HEK293T (cell line): ENCODE results near the gene KLF7.

ENCODE experiments used
- CTCF ChIA-PET: fragments of 350-600 bp; formaldehyde crosslinking; extraction: SDS; loops from one replicate; lab custom pipeline; 2021; ENCODE audit warnings: antibody characterized with exemption, inconsistent platforms; lab: Yijun Ruan, JAX
- POLR2A ChIA-PET: fragments of 350-600 bp; formaldehyde crosslinking; extraction: SDS; loops from one replicate; lab custom pipeline; 2020; ENCODE audit warnings: antibody characterized with exemption, inconsistent platforms; lab: Yijun Ruan, JAX
- DNase-seq: peaks from one replicate; pipeline ENCODE4 v3.0.0; 2012; ENCODE audit warnings: mixed read lengths; ENCODE audit errors: extremely low spot score
- ARNT ChIP-seq: fragments of 450-650 bp; IDR thresholded peaks from 2 replicates; pipeline ENCODE4 v1.6.1; 2017; ENCODE audit warnings: mild to moderate bottlenecking
- BHLHE40 ChIP-seq: fragments of 450-650 bp; IDR thresholded peaks from 2 replicates; pipeline ENCODE4 v1.6.1; 2016; ENCODE audit warnings: mild to moderate bottlenecking, moderate library complexity, borderline replicate concordance
- CTBP1 ChIP-seq: fragments of 450-650 bp; IDR thresholded peaks from 2 replicates; pipeline ENCODE4 v1.6.1; 2016; ENCODE audit warnings: borderline replicate concordance
- ELF4 ChIP-seq: fragments of 450-650 bp; IDR thresholded peaks from 2 replicates; pipeline ENCODE4 v1.6.1; 2017; ENCODE audit warnings: antibody characterized with exemption
- FOXA1 ChIP-seq: fragments of 450-650 bp; IDR thresholded peaks from 2 replicates; pipeline ENCODE4 v1.6.1; 2016; ENCODE audit warnings: mild to moderate bottlenecking
- FOXK2 ChIP-seq: fragments of 450-650 bp; IDR thresholded peaks from 2 replicates; pipeline ENCODE4 v1.6.1; 2016; ENCODE audit warnings: mild to moderate bottlenecking
- FOXM1 ChIP-seq: fragments of 450-650 bp; IDR thresholded peaks from 2 replicates; pipeline ENCODE4 v1.6.1; 2017; ENCODE audit warnings: mild to moderate bottlenecking, borderline replicate concordance
- HDGF ChIP-seq: fragments of 450-650 bp; IDR thresholded peaks from 2 replicates; pipeline ENCODE4 v1.6.1; 2017; ENCODE audit warnings: antibody characterized with exemption, borderline replicate concordance
- L3MBTL2 ChIP-seq: fragments of 450-650 bp; conservative IDR thresholded peaks from 2 replicates; pipeline ENCODE4 v1.6.1; 2016; ENCODE audit warnings: mild to moderate bottlenecking
- LEF1 ChIP-seq: fragments of 450-650 bp; IDR thresholded peaks from 2 replicates; pipeline ENCODE4 v1.6.1; 2017; ENCODE audit warnings: mild to moderate bottlenecking, borderline replicate concordance
- NFRKB ChIP-seq: fragments of 450-650 bp; IDR thresholded peaks from 2 replicates; pipeline ENCODE4 v1.6.1; 2016; ENCODE audit warnings: mild to moderate bottlenecking, moderate library complexity
- SP1 ChIP-seq: fragments of 450-650 bp; IDR thresholded peaks from 2 replicates; pipeline ENCODE4 v1.6.1; 2017
- SUZ12 ChIP-seq: fragments of 450-650 bp; IDR thresholded peaks from 2 replicates; pipeline ENCODE4 v1.6.1; 2016; ENCODE audit warnings: mild to moderate bottlenecking
- TARDBP ChIP-seq: fragments of 450-650 bp; IDR thresholded peaks from 2 replicates; pipeline ENCODE4 v1.6.1; 2016
- ZNF384 ChIP-seq: fragments of 450-650 bp; IDR thresholded peaks from 2 replicates; pipeline ENCODE4 v1.6.1; 2016
- TF ChIP-seq, protein P1 (sequence below): fragments of 450-650 bp; IDR thresholded peaks from 2 replicates; pipeline ENCODE4 v1.6.1; 2016

Gene KLF7

GRCh38 chr2:207203056-207203455 is 37.3 kb upstream of the KLF7 start:
- POLR2A ChIA-PET = interaction anchor here (0.8 kb wide), 2 partner anchors 36 to 37 kb away, joined by 3 read pairs; partner anchors contain the start of gene KLF7
- TF ChIP-seq ARNT (no peak), FOXM1 (no peak), CTBP1 (no peak), TARDBP (no peak), FOXK2 (no peak), ZNF384 (no peak), SP1 (no peak), LEF1 (no peak), NFRKB (no peak), HDGF (no peak), ELF4 (no peak), L3MBTL2 (no peak), FOXA1 (no peak)
- TF ChIP-seq, protein P1, sequence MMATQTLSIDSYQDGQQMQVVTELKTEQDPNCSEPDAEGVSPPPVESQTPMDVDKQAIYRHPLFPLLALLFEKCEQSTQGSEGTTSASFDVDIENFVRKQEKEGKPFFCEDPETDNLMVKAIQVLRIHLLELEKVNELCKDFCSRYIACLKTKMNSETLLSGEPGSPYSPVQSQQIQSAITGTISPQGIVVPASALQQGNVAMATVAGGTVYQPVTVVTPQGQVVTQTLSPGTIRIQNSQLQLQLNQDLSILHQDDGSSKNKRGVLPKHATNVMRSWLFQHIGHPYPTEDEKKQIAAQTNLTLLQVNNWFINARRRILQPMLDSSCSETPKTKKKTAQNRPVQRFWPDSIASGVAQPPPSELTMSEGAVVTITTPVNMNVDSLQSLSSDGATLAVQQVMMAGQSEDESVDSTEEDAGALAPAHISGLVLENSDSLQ = no peak
- CTCF ChIA-PET = no interaction called here
- DNase-seq = no peak

GRCh38 chr2:207202645-207203044 is 36.9 kb upstream of the KLF7 start:
- POLR2A ChIA-PET = interaction anchor here (0.8 kb wide), 2 partner anchors 35 to 37 kb away, joined by 3 read pairs; partner anchors contain the start of gene KLF7
- peak; percentile 22 for DNase-seq
- CTCF ChIA-PET = no interaction called here
- TF ChIP-seq CTBP1 (no peak), ZNF384 (no peak), FOXA1 (no peak)

- ChIA-PET POLR2A (no interaction called here), CTCF (no interaction called here)
- TF ChIP-seq HDGF = no peak
- TF ChIP-seq FOXA1 = no peak
- no peak for TF ChIP-seq SUZ12
- TF ChIP-seq CTBP1 = no peak
- no peak for TF ChIP-seq ARNT
- TF ChIP-seq ZNF384 = no peak
- TF ChIP-seq, protein P1 = no peak
- no peak for TF ChIP-seq L3MBTL2
- no peak for TF ChIP-seq ELF4
- TF ChIP-seq TARDBP = no peak
- TF ChIP-seq FOXK2 = no peak
- TF ChIP-seq BHLHE40 = no peak
- TF ChIP-seq SP1 = no peak
- no peak for TF ChIP-seq NFRKB
- no peak for TF ChIP-seq FOXM1
- TF ChIP-seq LEF1 = no peak
- DNase-seq = no peak
These were observed 35.7 kb upstream of the KLF7 start for GRCh38 chr2:207201416-207201815.

- DNase-seq = no peak
- ChIA-PET POLR2A (no interaction called here), CTCF (no interaction called here)
- TF ChIP-seq FOXK2 (no peak), FOXA1 (no peak), BHLHE40 (no peak), ZNF384 (no peak), ELF4 (no peak), ARNT (no peak), NFRKB (no peak), TARDBP (no peak), LEF1 (no peak), CTBP1 (no peak), L3MBTL2 (no peak), HDGF (no peak)
- TF ChIP-seq, protein P1 = no peak
These were observed 34.4 kb upstream of the KLF7 start for GRCh38 chr2:207200136-207200535.

- CTCF ChIA-PET = no interaction called here
- no peak for DNase-seq
- POLR2A ChIA-PET = interaction anchor here (0.6 kb wide), 1 partner anchor 42 kb away, joined by 5 read pairs; no protein-coding TSS in a partner anchor
- TF ChIP-seq BHLHE40 = no peak
- TF ChIP-seq, protein P1 = peak; percentile 51; the same call in 1 of the 2 replicates
These were observed 28.3 kb upstream of the KLF7 start for GRCh38 chr2:207194028-207194427.

- ChIA-PET CTCF (no interaction called here), POLR2A (no interaction called here)
- no peak for TF ChIP-seq ZNF384
- TF ChIP-seq, protein P1 = no peak
- TF ChIP-seq L3MBTL2 = no peak
- no peak for TF ChIP-seq FOXA1
- TF ChIP-seq CTBP1 = no peak
- no peak for DNase-seq
These were observed 23.1 kb upstream of the KLF7 start for GRCh38 chr2:207188626-207189419.
